Mononuclear cell (primary cell): ENCODE measurements around the gene LPCAT3. TPM values are rescaled to one million over a fixed set of nuclear protein-coding genes. Genes with fewer than 3 reads are reported as not detected.

Experiments
- H3K27me3 ChIP-seq: 2 replicates; pipeline ENCODE4 v1.6.0; 2011; ENCODE audit warnings: low read length, control low read depth; ENCODE audit not compliant: insufficient read depth
- H3K4me1 ChIP-seq: 2 replicates; pipeline ENCODE4 v1.5.1; 2011; ENCODE audit warnings: mild to moderate bottlenecking, low read length, control low read depth; ENCODE audit not compliant: insufficient read depth
- H3K4me3 ChIP-seq: 2 replicates; pipeline ENCODE4 v1.5.1; 2011; ENCODE audit warnings: mild to moderate bottlenecking, low read length, moderate library complexity
- H3K9me3 ChIP-seq: 2 replicates; pipeline ENCODE4 v1.5.1; 2011; ENCODE audit warnings: low read depth, mild to moderate bottlenecking, control low read depth, low read length
- total RNA-seq: library from RNA; depleted of rRNA; stranded (reverse); fragments of >200 nt; gene quantifications from one replicate; pipeline ENCODE4 v1.2.3, GENCODE V29; 2012

The LPCAT3 gene
- total RNA-seq, 1 donor, result 11.0 TPM

- Histone ChIP-seq H3K4me1 (peaks cover 54% of the 10 kb centered on the region), H3K27me3 (no peaks in the 10 kb centered on the region), H3K4me3 (no peak overlapping the region), H3K9me3 (no peaks in the 10 kb centered on the region)
Observed at GRCh38 chr12:6966351-6966750, 51.9 kb downstream of the LPCAT3 start.

- peaks cover 58% of the 10 kb centered on the region for H3K4me1 ChIP-seq
- no peaks in the 10 kb centered on the region for H3K27me3 ChIP-seq
- no peak overlapping the region for H3K4me3 ChIP-seq
- H3K9me3 ChIP-seq, result no peaks in the 10 kb centered on the region
Observed at GRCh38 chr12:6965714-6966113, 52.6 kb downstream of the LPCAT3 start.

DNA sequence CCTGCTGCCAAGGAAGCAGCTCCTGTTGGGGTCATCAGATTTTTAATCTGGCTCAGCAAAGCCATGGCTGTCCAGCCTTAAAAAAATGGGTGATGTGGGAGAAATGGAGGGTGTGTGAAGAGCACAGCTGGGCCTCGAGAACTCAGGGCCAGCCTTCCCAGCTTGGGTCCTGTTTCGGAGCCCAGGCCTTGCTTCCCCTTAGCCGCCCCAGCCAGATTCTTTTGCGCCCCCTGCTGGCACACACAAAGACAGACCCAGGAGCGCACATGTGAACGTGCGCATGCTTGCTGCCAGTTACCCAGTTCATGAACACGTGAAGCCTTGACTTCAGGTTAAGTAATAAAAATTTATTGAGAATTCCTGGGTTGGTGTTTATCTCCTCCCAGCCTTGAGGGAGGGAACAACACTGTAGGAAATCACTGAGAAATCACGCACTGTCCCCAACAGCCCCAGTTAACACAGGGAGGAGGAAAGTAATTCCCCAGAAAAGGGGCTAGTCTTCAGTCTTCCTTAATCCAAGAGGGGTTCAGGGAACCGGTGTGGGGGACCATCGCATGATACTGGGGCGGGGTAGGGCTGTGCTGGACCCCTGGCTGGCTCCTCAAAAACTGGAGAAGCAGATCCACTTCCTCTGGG lies 53.1 kb downstream of the LPCAT3 start:
- Histone ChIP-seq H3K27me3 (no peaks in the 10 kb centered on the region), H3K4me1 (peaks cover 63% of the 10 kb centered on the region), H3K4me3 (no peak overlapping the region), H3K9me3 (no peaks in the 10 kb centered on the region)

DNA sequence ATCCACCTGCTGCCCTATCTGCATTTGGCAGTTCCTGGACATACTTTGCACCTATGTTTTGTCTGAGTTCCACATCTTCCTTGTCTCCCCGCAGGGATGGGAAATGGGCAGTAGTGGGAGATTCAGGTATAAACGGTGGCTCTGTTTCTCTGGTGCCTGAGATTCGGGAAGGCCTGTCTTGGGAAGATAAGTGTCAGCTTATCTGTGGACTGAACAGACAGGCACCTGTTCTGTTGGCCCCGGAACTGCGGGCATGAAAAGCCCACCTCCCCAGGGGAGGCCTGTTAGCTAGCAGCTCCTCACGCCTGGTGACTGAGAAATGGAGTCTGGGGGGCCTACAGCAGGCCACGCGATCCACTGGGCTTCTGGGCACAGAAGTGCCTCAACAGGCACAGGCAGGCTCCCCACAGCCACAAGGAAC lies 53.7 kb downstream of the LPCAT3 start:
- Histone ChIP-seq H3K27me3 (no peaks in the 10 kb centered on the region), H3K4me1 (peaks cover 63% of the 10 kb centered on the region), H3K4me3 (no peak overlapping the region)

DNA sequence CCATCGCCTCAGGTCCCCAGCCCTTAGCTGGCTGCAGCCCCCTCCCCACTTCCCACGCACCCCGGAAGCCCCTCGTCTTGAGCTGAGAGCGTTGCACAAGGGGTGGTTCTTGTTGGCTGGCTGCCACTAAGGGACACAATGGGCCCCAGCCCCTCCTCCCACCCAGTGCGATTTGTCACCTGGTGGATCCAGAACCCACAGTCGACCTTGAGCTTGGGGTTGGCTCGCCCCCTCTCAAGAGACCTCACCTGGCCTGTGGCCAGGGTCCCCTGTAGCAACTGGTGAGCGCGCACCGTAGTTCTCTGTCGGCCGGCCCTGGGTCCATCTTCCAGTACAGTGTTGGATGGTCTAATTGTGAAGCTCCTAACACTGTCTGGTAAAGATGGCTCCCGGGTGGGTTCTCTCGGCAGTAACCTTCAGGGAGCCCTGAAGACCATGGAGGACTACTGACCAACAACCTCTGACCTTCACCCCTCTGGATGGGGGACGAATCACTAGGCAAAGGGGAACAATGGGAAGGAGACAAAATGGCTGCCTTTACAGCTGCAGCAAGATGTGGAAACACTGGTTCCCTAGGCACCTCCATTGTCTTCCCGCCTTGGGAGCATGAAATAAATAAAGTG lies 54.4 kb downstream of the LPCAT3 start:
- H3K27me3 ChIP-seq, result no peaks in the 10 kb centered on the region
- peaks cover 63% of the 10 kb centered on the region for H3K4me1 ChIP-seq
- no peaks in the 10 kb centered on the region for H3K9me3 ChIP-seq
- H3K4me3 ChIP-seq, result no peak overlapping the region

More for the DNA sequence above, 53.7 kb downstream of the LPCAT3 start:
- H3K9me3 ChIP-seq, result no peaks in the 10 kb centered on the region

DNA sequence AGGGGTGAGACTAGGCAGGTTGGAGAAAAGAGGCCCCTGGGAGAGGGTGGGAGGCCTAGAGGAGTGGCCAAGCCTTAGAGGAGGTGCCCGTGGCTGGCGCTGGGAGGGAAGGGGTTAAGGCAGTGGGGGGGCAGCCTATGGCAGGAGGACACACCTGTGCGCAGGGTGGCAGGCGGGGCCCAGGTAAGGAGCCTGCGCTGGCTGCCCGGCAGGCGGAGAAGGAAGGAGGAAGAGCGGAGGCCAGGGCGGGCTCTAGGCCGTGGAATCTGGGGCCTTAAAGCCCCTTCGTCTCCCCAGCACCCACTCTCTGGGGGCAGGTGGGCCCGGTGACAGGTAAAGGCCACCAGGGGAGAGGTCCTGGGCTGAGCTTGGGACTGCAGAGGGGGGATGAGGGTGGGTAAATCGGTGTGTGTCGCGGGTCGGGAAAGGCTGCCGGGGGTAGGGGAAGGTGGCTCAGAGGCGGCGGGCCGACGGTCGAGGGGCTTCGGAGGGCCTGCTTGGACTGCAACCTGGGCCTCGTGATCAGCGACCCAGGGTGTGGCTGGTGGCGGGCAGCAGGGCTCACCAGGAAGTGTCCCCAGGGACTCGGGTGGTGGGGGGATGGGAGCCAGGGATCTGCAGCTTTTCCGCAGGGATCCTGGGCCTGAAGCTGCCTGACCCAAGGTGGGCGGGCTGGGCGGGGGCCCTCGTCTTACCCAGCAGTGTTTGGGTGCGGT lies 55.1 kb downstream of the LPCAT3 start:
- H3K27me3 ChIP-seq, result no peaks in the 10 kb centered on the region
- H3K4me1 ChIP-seq, result peaks cover 70% of the 10 kb centered on the region
- H3K4me3 ChIP-seq, result no peak overlapping the region
- H3K9me3 ChIP-seq, result no peaks in the 10 kb centered on the region

DNA sequence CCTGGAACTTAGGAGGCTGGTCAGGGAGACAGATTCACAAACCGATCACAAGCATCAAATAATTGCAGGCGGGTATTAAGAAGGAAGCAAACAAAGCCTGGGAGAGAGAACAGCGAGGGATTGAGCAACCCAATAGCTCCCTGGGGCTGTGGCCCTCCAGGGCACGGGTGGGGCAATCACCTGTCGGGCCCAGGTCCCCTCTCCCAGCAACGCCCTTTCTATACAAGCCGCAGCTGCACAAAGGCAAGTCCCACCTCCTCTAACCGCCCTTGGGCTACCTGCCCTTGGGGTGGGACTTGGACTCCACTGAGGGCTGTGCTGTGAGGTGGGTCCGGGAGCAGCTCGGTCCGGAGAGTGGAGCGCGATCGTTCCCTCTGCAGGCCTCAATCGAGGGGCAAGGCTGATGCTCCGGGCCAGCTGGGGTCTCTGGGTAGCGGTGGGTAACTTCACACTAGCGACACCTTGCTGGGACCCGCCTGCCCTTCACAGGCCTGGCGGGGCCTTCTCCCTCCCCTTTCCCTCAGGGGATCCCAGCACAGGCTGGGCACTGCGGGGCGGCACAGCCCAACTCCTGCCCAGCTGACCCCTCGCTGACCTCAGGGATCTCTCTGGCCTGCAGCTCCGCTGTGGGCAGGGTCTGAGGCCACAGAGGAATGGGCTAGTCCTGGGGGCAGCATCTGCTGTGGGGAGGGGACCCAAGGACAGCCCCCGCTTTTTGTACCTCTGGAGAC lies 55.8 kb downstream of the LPCAT3 start:
- Histone ChIP-seq H3K4me1 (peaks cover 77% of the 10 kb centered on the region), H3K27me3 (no peaks in the 10 kb centered on the region), H3K4me3 (no peak overlapping the region), H3K9me3 (no peaks in the 10 kb centered on the region)

DNA sequence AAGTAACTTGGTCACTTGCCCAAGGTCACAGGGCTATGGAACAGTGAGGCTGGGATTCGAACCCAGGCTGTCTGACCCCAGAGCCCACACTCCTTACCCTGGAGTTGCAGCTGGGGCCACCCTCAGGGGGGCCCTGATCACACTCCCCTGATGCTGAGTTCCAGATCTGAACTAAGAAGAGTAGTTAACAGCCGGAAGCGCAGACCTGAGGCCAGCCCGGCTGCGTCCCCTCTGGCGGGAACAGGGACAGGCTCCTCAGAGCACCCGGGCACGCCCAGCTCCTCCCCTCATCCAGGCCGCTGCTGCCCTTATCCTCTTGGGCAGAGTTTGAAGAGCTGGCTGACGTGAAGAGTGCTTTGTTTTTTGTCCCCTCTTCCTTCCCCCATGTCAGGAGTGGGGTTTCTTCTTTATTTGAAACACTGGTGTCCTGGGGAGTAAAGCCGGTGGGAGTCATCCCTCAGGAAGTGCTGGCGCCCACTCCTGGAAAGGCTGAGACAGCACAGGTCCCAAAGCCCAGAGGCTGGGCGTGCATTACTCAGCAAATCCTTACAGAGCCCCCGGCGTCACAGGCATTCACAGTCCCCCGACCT lies 56.5 kb downstream of the LPCAT3 start:
- Histone ChIP-seq H3K4me3 (no peak overlapping the region), H3K27me3 (no peaks in the 10 kb centered on the region), H3K4me1 (peaks cover 84% of the 10 kb centered on the region), H3K9me3 (no peaks in the 10 kb centered on the region)

DNA sequence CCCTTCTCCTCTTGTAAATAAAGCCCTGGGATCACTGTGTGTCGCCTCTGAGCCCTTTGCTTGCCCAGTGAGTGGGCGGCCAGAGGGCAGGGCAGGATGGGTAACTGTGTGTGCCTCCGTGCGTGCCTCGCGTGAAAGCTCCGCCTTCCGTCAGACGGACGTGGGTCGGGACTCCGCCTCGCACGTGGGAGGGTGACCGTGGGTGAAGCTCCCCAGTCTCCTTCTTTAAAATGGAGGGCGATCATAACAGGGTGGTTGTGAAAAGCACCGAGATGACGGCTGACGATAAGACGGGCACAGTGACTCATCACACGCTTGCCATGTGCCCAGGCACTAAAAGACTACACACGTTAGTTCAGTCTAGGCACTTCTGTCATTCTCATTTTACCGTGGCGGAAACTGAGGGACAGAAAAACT lies 57.0 kb downstream of the LPCAT3 start:
- H3K4me3 ChIP-seq, result no peak overlapping the region
- no peaks in the 10 kb centered on the region for H3K9me3 ChIP-seq
- H3K27me3 ChIP-seq, result no peaks in the 10 kb centered on the region
- H3K4me1 ChIP-seq, result peaks cover 89% of the 10 kb centered on the region

- H3K9me3 ChIP-seq, result no peaks in the 10 kb centered on the region
- H3K4me1 ChIP-seq, result peaks cover 94% of the 10 kb centered on the region
- H3K4me3 ChIP-seq, result no peak overlapping the region
- no peaks in the 10 kb centered on the region for H3K27me3 ChIP-seq
Observed at GRCh38 chr12:6960593-6961277, 57.5 kb downstream of the LPCAT3 start.

DNA sequence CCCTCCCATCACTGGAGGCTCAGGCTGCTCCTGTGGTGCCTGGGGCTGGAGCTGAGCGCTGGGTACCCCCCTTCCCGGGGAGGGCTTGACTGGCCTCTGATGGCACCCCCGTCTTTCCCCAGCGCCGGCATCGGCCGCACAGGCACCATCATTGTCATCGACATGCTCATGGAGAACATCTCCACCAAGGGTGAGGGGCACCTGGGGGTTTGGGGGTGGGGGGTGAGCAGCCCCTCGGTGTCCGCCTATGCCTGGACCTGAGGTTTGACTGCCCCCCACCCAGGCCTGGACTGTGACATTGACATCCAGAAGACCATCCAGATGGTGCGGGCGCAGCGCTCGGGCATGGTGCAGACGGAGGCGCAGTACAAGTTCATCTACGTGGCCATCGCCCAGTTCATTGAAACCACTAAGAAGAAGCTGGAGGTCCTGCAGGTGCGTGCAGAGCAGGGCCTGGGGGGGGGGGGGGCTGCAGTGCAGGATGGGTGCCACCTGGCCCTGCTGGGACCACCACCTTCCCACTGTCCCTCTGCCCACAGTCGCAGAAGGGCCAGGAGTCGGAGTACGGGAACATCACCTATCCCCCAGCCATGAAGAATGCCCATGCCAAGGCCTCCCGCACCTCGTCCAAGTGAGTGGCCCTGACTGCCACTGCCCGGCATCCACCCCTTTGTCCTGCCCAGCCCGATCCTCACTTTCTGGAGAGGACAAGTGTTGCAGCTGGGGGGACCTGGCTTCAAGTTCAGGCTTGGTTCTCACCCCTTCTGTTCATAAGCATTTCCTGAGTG lies 58.3 kb downstream of the LPCAT3 start:
- Histone ChIP-seq H3K9me3 (no peaks in the 10 kb centered on the region), H3K4me1 (peaks cover 95% of the 10 kb centered on the region), H3K27me3 (no peaks in the 10 kb centered on the region), H3K4me3 (peak overlapping the region; percentile 7)

DNA sequence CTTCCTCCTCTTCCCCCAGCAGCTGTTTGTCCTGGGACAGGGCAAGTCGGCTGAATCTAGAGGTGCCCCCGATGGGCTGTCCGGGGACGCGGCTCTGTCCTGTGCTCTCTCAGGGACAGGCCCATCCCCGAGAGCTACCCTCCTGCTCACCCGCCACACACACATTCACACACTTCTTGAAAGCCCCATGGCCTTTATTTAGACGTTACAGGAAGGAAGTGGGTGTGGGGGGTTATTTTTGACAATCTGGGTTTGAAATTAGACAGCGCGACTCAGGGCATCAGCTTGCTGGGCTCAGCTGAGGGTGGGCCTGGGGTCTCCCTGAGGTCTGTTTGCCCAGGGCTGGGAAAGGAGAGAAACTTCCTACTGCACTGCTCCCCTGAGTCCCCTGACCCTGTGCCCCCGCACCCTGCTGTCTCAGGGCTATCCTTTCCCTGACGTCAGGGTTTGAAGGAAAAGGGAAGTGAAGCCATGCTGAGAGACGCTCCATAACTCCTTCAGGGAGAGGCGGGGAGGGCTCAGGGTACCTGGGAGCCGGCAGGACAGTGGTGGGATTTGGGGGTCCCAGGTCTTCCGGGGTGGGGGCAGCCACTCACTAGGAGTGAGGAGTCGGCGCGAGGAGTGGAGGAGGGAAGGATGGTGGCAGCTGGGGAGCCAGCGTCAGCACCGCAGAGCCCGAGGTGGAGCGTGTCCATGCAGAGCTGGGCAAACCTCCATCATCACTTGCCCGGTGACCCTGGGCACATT lies 59.0 kb downstream of the LPCAT3 start:
- H3K9me3 ChIP-seq, result no peaks in the 10 kb centered on the region
- peak overlapping the region; percentile 14 for H3K4me3 ChIP-seq
- peaks cover 95% of the 10 kb centered on the region for H3K4me1 ChIP-seq
- H3K27me3 ChIP-seq, result no peaks in the 10 kb centered on the region

DNA sequence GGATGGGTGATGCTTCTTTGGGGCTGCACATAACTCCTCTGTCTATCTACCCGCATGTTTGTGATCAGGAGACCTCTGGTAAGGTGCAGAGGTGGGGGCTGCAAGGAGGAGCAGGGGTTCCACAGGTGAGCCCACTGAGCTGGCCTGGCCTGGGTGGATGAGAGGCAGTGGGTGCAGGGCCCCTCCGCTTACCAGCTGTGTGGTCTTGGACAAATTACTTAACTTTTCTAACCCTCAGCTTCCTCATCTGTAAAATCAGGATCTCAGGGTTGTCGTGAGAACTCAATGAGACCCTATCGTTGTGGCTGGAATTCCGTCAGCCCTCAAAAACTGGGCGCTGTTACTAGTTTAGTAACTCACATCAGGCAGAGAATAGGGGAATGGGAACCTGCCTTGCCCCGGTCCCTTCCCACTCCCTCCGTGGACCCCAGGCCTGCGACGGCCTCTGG lies 59.6 kb downstream of the LPCAT3 start:
- no peaks in the 10 kb centered on the region for H3K27me3 ChIP-seq
- H3K4me1 ChIP-seq, result peaks cover 93% of the 10 kb centered on the region
- H3K9me3 ChIP-seq, result no peaks in the 10 kb centered on the region
- peak overlapping the region; percentile 14 for H3K4me3 ChIP-seq
